Smooth muscle cell (in vitro differentiated cells): ENCODE data around the gene LDAH. TPM values are rescaled to one million over a fixed set of nuclear protein-coding genes. Genes with fewer than 3 reads are reported as not detected.

Experiments
- DNase-seq: peaks from one replicate; lab custom pipeline; 2025; ENCODE audit not compliant: unreplicated experiment; lab: John Stamatoyannopoulos, UW
- H2AFZ ChIP-seq: fragments of 200-600 bp; sonication (generic); 2 replicates; pipeline ENCODE4 v1.6.0; 2016; ENCODE audit warnings: antibody characterized with exemption, low read depth, mild to moderate bottlenecking
- H3F3A ChIP-seq: fragments of 200-600 bp; sonication (generic); 2 replicates; pipeline ENCODE4 v1.6.0; 2017; ENCODE audit warnings: antibody characterized with exemption, low read depth
- H3K27ac ChIP-seq: fragments of 200-600 bp; sonication (generic); 2 replicates; pipeline ENCODE4 v1.5.1; 2016; ENCODE audit warnings: low read depth, mild to moderate bottlenecking
- H3K27me3 ChIP-seq: fragments of 200-600 bp; sonication (generic); 2 replicates; pipeline ENCODE4 v1.6.1; 2016; ENCODE audit warnings: low read depth, mild to moderate bottlenecking
- H3K36me3 ChIP-seq: fragments of 200-600 bp; sonication (generic); 2 replicates; pipeline ENCODE4 v1.5.1; 2016; ENCODE audit warnings: low read depth
- H3K4me1 ChIP-seq: fragments of 200-600 bp; sonication (generic); 2 replicates; pipeline ENCODE4 v1.5.1; 2016; ENCODE audit warnings: low read depth
- H3K4me2 ChIP-seq: fragments of 200-600 bp; sonication (generic); 2 replicates; pipeline ENCODE4 v1.6.0; 2016; ENCODE audit warnings: mild to moderate bottlenecking
- H3K4me3 ChIP-seq: fragments of 200-600 bp; sonication (generic); 2 replicates; pipeline ENCODE4 v1.5.1; 2016; ENCODE audit warnings: mild to moderate bottlenecking
- H3K79me2 ChIP-seq: fragments of 200-600 bp; sonication (generic); 2 replicates; pipeline ENCODE4 v1.6.0; 2016; ENCODE audit warnings: low read depth, mild to moderate bottlenecking
- H3K9ac ChIP-seq: fragments of 200-600 bp; sonication (generic); 2 replicates; pipeline ENCODE4 v1.6.0; 2016; ENCODE audit warnings: low read depth
- H3K9me3 ChIP-seq: fragments of 200-600 bp; sonication (generic); replicated peaks from 2 replicates; pipeline ENCODE4 v1.5.1; 2016; ENCODE audit warnings: low read depth
- H4K20me1 ChIP-seq: fragments of 200-600 bp; sonication (generic); 2 replicates; pipeline ENCODE4 v1.6.0; 2016; ENCODE audit warnings: low read depth
- CTCF ChIP-seq: fragments of 200-600 bp; sonication (generic); IDR thresholded peaks from 2 replicates; pipeline ENCODE4 v1.5.1; 2017; ENCODE audit warnings: borderline replicate concordance, mild to moderate bottlenecking, antibody characterized with exemption; ENCODE audit not compliant: insufficient read depth, poor library complexity, severe bottlenecking
- WGBS: methylation state at CpG from one replicate; pipeline ENCODE4 v1.1.7; 2016; ENCODE audit warnings: low lambda C conversion rate; 5-methylcytosine and 5-hydroxymethylcytosine counted together
- polyA plus RNA-seq: library from polyadenylated mRNA; unstranded; fragments of >200 nt; fragmentation: Nextera tagmentation; extraction: Ambion mirVana; gene quantifications from 2 replicates; pipeline ENCODE4 v1.2.1, GENCODE V29; 2016
- total RNA-seq: library from RNA; depleted of rRNA; stranded (reverse); fragments of >200 nt; gene quantifications from 2 replicates; pipeline ENCODE4 v1.2.3, GENCODE V29; 2014

The LDAH gene
- total and polyA plus RNA-seq, 2 experiments from 2014 or later = 14.9 to 15.7 TPM

GRCh38 chr2:20664071-20664390, 158.9 kb downstream of the LDAH start:
- peaks cover 92% of the 10 kb centered on the region for H3K27me3 ChIP-seq
- H4K20me1 ChIP-seq = no peaks in the 10 kb centered on the region
- no peaks in the 10 kb centered on the region for H3K79me2 ChIP-seq
- H3K4me3 ChIP-seq = no peak overlapping the region
- H3K9me3 ChIP-seq = no peaks in the 10 kb centered on the region
- H3F3A ChIP-seq = no peaks in the 10 kb centered on the region
- no peak overlapping the region for H3K9ac ChIP-seq
- H3K4me1 ChIP-seq = peaks cover 10% of the 10 kb centered on the region
- no peak overlapping the region for H3K27ac ChIP-seq
- no peaks in the 10 kb centered on the region for H3K36me3 ChIP-seq
- H2AFZ ChIP-seq = no peak overlapping the region
- DNase-seq = no peak
- 53% methylated on average over 2 of the region's 2 CpGs for WGBS
- no peak overlapping the region for H3K4me2 ChIP-seq
- TF ChIP-seq CTCF = no peak

GRCh38 chr2:20663196-20664070, 159.5 kb downstream of the LDAH start:
- H3K4me2 ChIP-seq = no peak overlapping the region
- H3K27me3 ChIP-seq = peaks cover 89% of the 10 kb centered on the region
- H3K9ac ChIP-seq = no peak overlapping the region
- no peak for TF ChIP-seq CTCF
- no peak overlapping the region for H3K4me3 ChIP-seq
- no peaks in the 10 kb centered on the region for H3F3A ChIP-seq
- peaks cover 10% of the 10 kb centered on the region for H3K4me1 ChIP-seq
- 48% methylated on average over 7 of the region's 7 CpGs for WGBS
- H3K36me3 ChIP-seq = no peaks in the 10 kb centered on the region
- no peak overlapping the region for H3K27ac ChIP-seq
- H2AFZ ChIP-seq = no peak overlapping the region
- no peaks in the 10 kb centered on the region for H3K79me2 ChIP-seq
- H4K20me1 ChIP-seq = no peaks in the 10 kb centered on the region
- no peaks in the 10 kb centered on the region for H3K9me3 ChIP-seq
- no peak for DNase-seq

- Histone ChIP-seq H3F3A (no peaks in the 10 kb centered on the region), H3K27ac (no peak overlapping the region), H3K36me3 (no peaks in the 10 kb centered on the region), H3K4me3 (no peak overlapping the region), H3K9me3 (no peaks in the 10 kb centered on the region), H3K4me2 (no peak overlapping the region), H4K20me1 (no peaks in the 10 kb centered on the region), H3K27me3 (peaks cover 88% of the 10 kb centered on the region), H2AFZ (no peak overlapping the region), H3K79me2 (no peaks in the 10 kb centered on the region), H3K9ac (no peak overlapping the region), H3K4me1 (peaks cover 6% of the 10 kb centered on the region)
- no peak for TF ChIP-seq CTCF
- 74% methylated on average over 5 of the region's 5 CpGs for WGBS
- DNase-seq = no peak
These were observed 160.5 kb downstream of the LDAH start for GRCh38 chr2:20662308-20662937.
